Stimulated activated CD4-positive, alpha-beta T cell treated with anti-CD3 and anti-CD28 coated beads, Interleukin-1b, Interleukin-23, amount 100 ng/mL, for 4 hours (primary cell): Measurements from ENCODE around the gene STYXL1.
A peak's percentile ranks its signal among the peaks of the same experiment; 100 is the strongest.
"Not testable (repeated sequence)": the region's sequence is repeated elsewhere in the genome, so short reads cannot be mapped to it uniquely, and the experiment has no call there.

Source experiments
- DNase-seq, 2 donors: peaks; one replicate each; pipeline ENCODE4 v3.0.0-alpha.2; 2020; ENCODE audit warnings: low read depth in 2 of 2

Gene STYXL1

GRCh38 chr7:76065016-76065612, 17.3 kb upstream of the STYXL1 start:
- DNase-seq: no peak

GRCh38 chr7:76064208-76064970, 16.6 kb upstream of the STYXL1 start:
- DNase-seq: no peak

GRCh38 chr7:76063525-76063924, 15.7 kb upstream of the STYXL1 start:
- no peak for DNase-seq

DNA sequence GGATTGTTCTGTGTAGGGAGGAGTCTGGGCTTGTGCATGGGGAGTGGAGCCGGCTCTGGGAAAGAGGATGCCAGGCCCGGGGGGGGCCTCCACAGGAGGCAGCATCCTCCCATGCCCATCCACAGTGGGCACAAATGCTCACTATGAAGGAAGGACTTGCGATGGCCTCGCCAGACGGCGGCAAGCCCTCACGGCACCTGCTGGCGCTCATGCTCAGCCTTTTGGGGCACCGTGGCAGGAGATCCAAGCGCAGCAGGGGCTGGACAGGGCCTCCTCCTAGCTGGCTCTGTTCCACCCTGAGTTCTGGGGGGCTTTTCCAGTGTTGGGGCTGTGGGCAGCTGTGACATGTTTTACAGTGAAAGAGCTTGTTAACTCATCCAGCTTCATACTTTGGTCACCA, 15.3 kb upstream of the STYXL1 start:
- no peak for DNase-seq

DNA sequence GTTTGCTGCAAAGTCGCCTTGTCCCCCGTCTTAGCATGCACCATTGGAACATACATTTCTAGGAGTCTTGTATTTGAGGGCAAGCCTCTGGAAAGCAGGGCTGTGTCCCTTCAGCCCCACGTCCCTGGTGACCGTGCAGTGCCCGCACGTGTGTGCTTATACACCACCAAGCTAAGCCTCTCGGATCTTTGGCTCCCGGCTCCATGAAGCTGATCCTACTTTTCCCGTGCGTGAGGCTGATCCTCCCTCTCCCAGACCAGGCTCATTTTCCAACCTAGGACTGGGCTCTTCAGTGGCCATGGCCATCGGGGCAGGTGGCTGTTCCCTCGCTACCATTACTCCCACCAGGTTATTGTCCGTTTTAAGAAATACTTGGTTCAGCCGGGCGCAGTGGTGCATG, 14.5 kb upstream of the STYXL1 start:
- DNase-seq: no peak

DNA sequence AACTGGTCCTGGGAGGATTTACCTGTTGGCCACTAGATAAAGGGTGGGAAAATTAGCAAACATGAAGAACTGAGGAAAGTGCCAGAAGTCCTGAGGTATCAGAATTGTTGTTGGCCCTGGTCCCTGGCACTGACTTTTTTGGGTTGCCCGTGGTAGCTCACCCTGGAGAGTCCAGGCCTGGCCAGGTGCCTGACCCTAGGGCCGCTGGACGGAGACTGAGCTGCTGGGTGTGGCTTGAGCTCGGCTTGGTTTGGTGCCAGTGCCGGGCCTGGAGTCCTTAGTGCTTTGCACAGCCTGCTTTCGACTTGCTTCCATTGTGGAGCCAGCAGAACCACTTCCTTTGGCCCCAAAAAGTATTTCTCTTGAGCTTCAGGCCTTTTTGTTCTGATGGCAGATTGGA, 13.0 kb upstream of the STYXL1 start:
- DNase-seq: no peak

DNA sequence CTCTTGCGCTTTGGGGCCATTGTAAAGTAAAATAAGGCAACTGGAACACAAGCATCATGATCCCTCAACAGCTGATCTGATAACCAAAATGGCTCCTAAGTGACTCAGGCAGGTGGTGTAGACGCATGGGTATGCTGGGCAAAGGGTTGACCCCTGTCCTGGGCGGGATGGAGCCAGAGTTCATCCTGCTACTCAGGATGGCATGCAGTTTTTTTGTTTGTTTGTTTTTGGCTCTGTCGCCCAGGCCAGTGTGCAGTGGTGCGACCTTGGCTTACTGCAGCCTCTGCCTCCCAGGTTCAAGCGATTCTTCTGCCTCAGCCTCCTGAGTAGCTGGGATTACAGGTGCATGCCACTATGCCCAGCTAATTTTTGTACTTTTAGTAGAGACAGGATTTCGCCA, 10.9 kb upstream of the STYXL1 start:
- not testable (repeated sequence) for DNase-seq

DNA sequence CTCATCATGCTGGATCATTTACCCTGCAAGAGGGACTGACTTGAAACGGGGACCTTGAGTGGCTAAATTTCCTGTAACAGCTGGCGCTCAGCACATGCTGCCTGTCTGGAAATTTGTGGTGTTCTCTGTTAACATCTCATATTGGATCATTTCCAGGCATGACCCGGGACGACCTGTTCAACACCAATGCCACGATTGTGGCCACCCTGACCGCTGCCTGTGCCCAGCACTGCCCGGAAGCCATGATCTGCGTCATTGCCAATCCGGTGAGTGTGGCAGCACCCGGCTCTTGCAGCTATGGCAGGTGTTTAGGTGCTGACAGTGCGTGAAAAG, 10.0 kb upstream of the STYXL1 start:
- DNase-seq: no peak

DNA sequence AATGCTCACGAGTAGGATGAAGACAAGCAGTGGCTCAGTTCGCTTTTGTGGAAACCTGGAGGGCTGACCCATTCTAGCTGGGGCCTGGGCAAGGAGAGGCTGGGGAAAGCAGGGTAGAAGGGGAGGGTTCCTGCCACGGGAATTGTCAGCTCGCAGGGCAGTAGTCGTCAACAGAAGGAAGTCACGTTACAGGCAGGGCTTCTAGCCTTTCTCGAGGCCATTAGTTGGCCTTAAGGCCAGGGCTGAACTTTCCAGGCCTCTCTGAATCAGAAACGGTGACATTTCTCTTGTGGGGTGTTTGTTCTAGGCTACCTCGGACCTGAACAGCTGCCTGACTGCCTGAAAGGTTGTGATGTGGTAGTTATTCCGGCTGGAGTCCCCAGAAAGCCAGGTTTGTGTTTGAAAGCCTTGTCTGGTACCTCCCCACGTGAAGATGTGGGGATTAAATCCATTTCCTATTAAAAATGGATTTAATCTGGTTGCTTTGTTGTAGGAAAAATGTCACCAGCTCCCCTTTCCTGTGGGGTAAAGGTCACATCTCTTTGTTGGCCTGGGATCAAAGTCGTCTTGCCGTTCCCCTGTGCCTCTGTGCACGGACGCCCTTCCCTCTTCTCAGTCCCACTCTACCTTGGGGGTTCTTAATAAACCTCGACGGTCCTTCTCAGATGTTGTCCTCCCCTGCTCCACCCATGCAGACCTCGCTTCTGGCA, 9.5 kb upstream of the STYXL1 start:
- DNase-seq: no peak

DNA sequence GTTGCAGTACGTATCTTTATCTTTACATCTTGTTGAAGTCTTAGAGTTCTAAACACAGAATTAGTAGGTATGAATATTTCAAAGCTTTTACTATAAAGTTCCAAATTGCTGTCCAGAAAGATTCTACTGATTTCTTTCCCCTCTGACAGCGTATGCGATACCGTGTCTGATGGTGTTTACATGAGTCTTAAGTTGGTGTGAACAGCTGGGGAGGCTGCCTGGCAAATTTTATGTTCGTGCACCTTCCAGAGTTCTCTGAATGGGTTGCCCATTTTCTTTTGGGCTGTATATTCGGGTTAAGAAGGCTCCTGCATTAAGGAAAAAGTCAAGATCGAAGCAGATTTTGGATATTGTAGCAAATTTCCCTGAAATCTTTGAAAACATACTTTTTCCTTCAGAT, 8.4 kb upstream of the STYXL1 start:
- no peak for DNase-seq

GRCh38 chr7:76054123-76055120, 6.6 kb upstream of the STYXL1 start:
- DNase-seq: no peak

DNA sequence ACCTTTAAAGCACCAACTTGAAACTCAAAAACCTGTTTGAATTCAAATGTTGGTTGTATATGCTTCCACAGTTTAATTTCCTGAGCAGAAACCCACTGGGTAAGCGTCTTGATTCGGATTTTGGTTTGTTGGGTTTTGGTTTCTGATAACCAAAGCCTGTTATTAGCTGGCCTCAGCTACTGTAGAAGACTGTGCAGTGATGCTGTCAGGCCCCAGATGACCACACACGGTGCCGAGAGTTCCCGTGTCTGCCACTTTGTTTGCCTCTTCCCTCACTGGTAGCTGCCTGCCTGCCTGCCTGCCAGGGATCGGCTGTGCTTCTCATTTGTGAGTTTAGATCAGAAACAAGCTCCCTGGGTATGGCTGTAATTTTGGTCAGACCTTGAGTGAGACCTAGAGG, 5.7 kb upstream of the STYXL1 start:
- DNase-seq: no peak

- DNase-seq: not testable (repeated sequence)
Observed at GRCh38 chr7:76052681-76053080, 4.9 kb upstream of the STYXL1 start.

- DNase-seq: no peak
Observed at GRCh38 chr7:76051840-76052239, 4.0 kb upstream of the STYXL1 start.

DNA sequence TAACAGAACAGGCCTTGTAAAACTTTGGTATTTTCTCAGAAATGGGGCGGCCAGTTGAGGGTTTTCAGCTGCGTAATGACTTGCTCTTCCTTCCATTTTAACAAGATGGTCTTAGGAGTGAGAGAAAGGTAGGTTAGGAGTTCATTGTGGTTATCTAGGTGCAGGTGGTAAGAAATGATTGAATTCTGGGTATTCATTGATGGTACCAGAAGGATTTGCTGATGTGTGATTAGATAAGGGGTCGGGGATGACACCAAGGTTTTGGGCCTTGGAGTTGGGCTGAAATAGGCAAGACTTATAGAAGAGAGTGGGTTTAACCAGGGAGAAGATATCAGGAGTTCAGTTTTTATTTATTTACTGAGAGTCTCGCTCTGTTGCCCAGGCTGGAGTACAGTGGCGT, 2.7 kb upstream of the STYXL1 start:
- no peak for DNase-seq

- no peak for DNase-seq
Observed at GRCh38 chr7:76049295-76049694, 1.5 kb upstream of the STYXL1 start.

DNA sequence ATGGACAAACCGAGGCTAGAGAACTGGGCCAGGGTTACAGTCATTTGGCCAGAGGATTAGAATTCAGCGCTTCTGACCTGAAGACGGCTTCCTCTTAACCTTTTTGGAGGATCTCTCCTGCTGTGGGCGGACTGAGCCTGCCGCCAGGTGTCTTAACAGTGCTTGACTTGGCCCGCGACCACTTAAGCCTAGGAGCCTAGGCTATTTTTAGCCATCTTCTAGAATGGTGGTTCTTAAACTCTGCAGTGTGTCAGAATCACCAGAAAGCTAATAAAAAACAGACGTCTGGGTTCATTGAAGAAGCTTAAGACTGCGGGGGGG, 828 bp upstream of the STYXL1 start:
- peak in 1 of 2 donors; percentile 12 for DNase-seq

DNA sequence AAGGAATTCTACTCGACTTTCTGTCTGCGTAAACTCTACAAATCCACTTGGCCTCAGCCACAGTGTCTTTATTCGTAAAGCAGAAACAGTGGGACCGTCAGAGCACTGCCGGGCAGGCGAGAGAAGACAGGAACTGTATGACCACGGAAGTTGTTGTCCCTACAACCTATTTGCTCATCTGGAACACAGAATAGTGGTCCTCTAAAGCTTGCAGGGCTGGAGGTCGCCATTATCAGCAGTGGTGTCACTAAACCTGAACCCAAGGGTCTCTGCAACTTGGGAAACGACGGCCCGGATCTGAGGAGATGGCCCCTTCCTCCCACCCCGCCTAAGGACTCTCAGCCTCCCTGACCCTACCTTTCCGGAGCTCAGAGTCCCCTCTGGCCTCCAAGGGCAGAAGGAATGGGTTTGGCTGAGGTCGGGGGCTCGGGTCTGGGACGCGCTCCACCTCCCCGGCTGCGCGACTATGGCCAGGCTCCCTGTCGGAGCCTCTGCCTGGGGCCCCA, 442 bp downstream of the STYXL1 start:
- DNase-seq: no peak

- no peak for DNase-seq
Observed at GRCh38 chr7:76044375-76044865, 3.4 kb downstream of the STYXL1 start.

GRCh38 chr7:76040126-76040525, 7.7 kb downstream of the STYXL1 start:
- DNase-seq: no peak

DNA sequence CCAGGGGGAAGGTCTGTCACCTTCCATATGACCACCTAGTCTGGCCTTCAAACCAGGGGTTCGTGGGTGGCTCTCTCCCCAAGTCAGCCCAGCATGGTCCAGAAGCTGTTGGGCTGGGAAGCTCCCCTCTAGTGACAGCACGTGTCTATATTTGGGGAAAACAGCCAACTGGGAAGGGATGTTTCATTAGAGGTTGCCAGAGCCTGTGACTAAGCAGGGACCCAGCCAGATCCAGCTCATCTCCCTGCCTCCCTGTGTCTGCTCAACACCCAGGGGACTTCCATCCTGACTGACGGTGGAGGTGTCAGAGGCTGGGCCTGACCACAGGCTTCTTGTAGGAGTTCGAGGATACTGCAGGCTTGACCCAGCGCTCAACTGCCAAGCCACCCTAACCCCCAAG, 10.5 kb downstream of the STYXL1 start:
- DNase-seq: no peak

DNA sequence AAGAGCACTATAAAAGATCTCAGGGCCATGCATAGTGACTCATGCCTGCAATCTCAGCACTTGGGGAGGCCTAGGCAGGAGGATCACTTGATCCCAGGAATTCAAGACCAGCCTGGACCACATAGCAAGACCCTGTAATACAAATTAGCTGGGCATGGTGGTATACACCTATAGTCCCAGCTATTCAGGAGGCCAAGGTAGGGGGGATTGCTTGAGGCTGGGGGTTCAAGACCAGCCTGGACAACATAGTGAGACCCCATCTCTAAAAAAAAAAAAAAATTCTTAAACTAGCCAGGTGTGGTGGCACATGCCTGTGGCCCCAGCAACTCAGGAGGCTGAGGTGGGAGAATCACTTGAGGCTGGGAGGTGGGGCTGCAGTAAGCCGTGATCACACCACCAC, 15.8 kb downstream of the STYXL1 start:
- DNase-seq: no peak
